Measurements from ENCODE around the gene DTL. TPM values are rescaled to one million over a fixed set of nuclear protein-coding genes. Genes with fewer than 3 reads are reported as not detected.
"Not testable (repeated sequence)": the region's sequence is repeated elsewhere in the genome, so short reads cannot be mapped to it uniquely, and the experiment has no call there.

Gene DTL
- total and polyA plus RNA-seq, 5 donors: 0.09 to 0.85 (median 0.29) TPM

- H3K27me3 ChIP-seq (ENCODE audit: control insufficient read depth, insufficient read depth): no peaks in the 10 kb centered on the region
- intact Hi-C loops (cut with DNase I): no loop called here
- 83% methylated on average over 3 of the region's 3 CpGs for WGBS
- ATAC-seq (no peak), DNase-seq (no peak)
- no peak overlapping the region for H3K4me3 ChIP-seq (ENCODE audit: low read length)
- H3K4me1 ChIP-seq (ENCODE audit: control insufficient read depth, insufficient read depth, low read length): no peaks in the 10 kb centered on the region
- no peaks in the 10 kb centered on the region for H3K9me3 ChIP-seq (ENCODE audit: control insufficient read depth, low read length)
- H3K27ac ChIP-seq (ENCODE audit: low read length): no peak overlapping the region
Observed at GRCh38 chr1:212010004-212010403, 25.5 kb upstream of the DTL start.

- no peaks in the 10 kb centered on the region for H3K27me3 ChIP-seq (ENCODE audit: control insufficient read depth, insufficient read depth)
- H3K4me1 ChIP-seq (ENCODE audit: control insufficient read depth, insufficient read depth, low read length): no peaks in the 10 kb centered on the region
- 57% methylated on average over 7 of the region's 7 CpGs for WGBS
- peak; percentile 48 to 81 (median 66) for DNase-seq
- no peaks in the 10 kb centered on the region for H3K9me3 ChIP-seq (ENCODE audit: control insufficient read depth, low read length)
- intact Hi-C loops (cut with DNase I): no loop called here
- peak; percentile 90 to 91 for ATAC-seq
- no peak overlapping the region for H3K4me3 ChIP-seq (ENCODE audit: low read length)
- H3K27ac ChIP-seq (ENCODE audit: low read length): no peak overlapping the region
Observed at GRCh38 chr1:212012034-212012740, 23.4 kb upstream of the DTL start.

GRCh38 chr1:212013672-212014071 lies 21.9 kb upstream of the DTL start:
- 86% methylated on average over 2 of the region's 2 CpGs for WGBS
- Histone ChIP-seq H3K4me3 (ENCODE audit: low read length) (no peak overlapping the region), H3K9me3 (ENCODE audit: control insufficient read depth, low read length) (no peaks in the 10 kb centered on the region), H3K27me3 (ENCODE audit: control insufficient read depth, insufficient read depth) (no peaks in the 10 kb centered on the region), H3K27ac (ENCODE audit: low read length) (no peak overlapping the region), H3K4me1 (ENCODE audit: control insufficient read depth, insufficient read depth, low read length) (no peaks in the 10 kb centered on the region)
- ATAC-seq (no peak), DNase-seq (no peak)
- intact Hi-C loops (cut with DNase I): no loop called here

GRCh38 chr1:212020975-212021374 lies 14.6 kb upstream of the DTL start:
- no peak for DNase-seq
- H3K27me3 ChIP-seq (ENCODE audit: control insufficient read depth, insufficient read depth): no peaks in the 10 kb centered on the region
- no peak overlapping the region for H3K27ac ChIP-seq (ENCODE audit: low read length)
- no peaks in the 10 kb centered on the region for H3K4me1 ChIP-seq (ENCODE audit: control insufficient read depth, insufficient read depth, low read length)
- 71% methylated on average over 2 of the region's 2 CpGs for WGBS
- no peak overlapping the region for H3K4me3 ChIP-seq (ENCODE audit: low read length)
- H3K9me3 ChIP-seq (ENCODE audit: control insufficient read depth, low read length): no peaks in the 10 kb centered on the region
- ATAC-seq: no peak
- intact Hi-C loops (cut with DNase I): no loop called here

- no peaks in the 10 kb centered on the region for H3K4me1 ChIP-seq (ENCODE audit: control insufficient read depth, insufficient read depth, low read length)
- no peak for DNase-seq
- H3K27me3 ChIP-seq (ENCODE audit: control insufficient read depth, insufficient read depth): no peaks in the 10 kb centered on the region
- intact Hi-C loops (cut with DNase I): no loop called here
- WGBS: 91% methylated on average over 2 of the region's 2 CpGs
- H3K4me3 ChIP-seq (ENCODE audit: low read length): no peak overlapping the region
- no peaks in the 10 kb centered on the region for H3K9me3 ChIP-seq (ENCODE audit: control insufficient read depth, low read length)
- ATAC-seq: no peak
- H3K27ac ChIP-seq (ENCODE audit: low read length): no peak overlapping the region
Observed at GRCh38 chr1:212021563-212021962, 14.0 kb upstream of the DTL start.

- H3K27ac ChIP-seq (ENCODE audit: low read length); H3K4me1 ChIP-seq (ENCODE audit: control insufficient read depth, insufficient read depth, low read length); ATAC-seq; H3K4me3 ChIP-seq (ENCODE audit: low read length); intact Hi-C loops (cut with DNase I); H3K27me3 ChIP-seq (ENCODE audit: control insufficient read depth, insufficient read depth); DNase-seq; H3K9me3 ChIP-seq (ENCODE audit: control insufficient read depth, low read length): not testable (repeated sequence)
Observed at GRCh38 chr1:212022908-212023307, 12.6 kb upstream of the DTL start.

GRCh38 chr1:212024469-212025149 lies 10.9 kb upstream of the DTL start:
- Histone ChIP-seq H3K27ac (ENCODE audit: low read length) (no peak overlapping the region), H3K27me3 (ENCODE audit: control insufficient read depth, insufficient read depth) (no peaks in the 10 kb centered on the region), H3K9me3 (ENCODE audit: control insufficient read depth, low read length) (no peaks in the 10 kb centered on the region), H3K4me1 (ENCODE audit: control insufficient read depth, insufficient read depth, low read length) (no peaks in the 10 kb centered on the region), H3K4me3 (ENCODE audit: low read length) (no peak overlapping the region)
- WGBS: 99% methylated on average over 3 of the region's 3 CpGs
- ATAC-seq (no peak), DNase-seq (no peak)
- intact Hi-C loops (cut with DNase I): no loop called here

- H3K4me1 ChIP-seq (ENCODE audit: control insufficient read depth, insufficient read depth, low read length); H3K27me3 ChIP-seq (ENCODE audit: control insufficient read depth, insufficient read depth); ATAC-seq; intact Hi-C loops (cut with DNase I); H3K4me3 ChIP-seq (ENCODE audit: low read length); H3K27ac ChIP-seq (ENCODE audit: low read length); DNase-seq; H3K9me3 ChIP-seq (ENCODE audit: control insufficient read depth, low read length): not testable (repeated sequence)
- WGBS: 92% methylated on average over 10 of the region's 10 CpGs
Observed at GRCh38 chr1:212027727-212028126, 7.8 kb upstream of the DTL start.

- WGBS: 90% methylated on average over 1 of the region's 1 CpG
- H3K4me1 ChIP-seq (ENCODE audit: control insufficient read depth, insufficient read depth, low read length): no peaks in the 10 kb centered on the region
Observed at GRCh38 chr1:212030936-212031528, 4.5 kb upstream of the DTL start.

GRCh38 chr1:212034516-212035122 lies 929 bp upstream of the DTL start:
- Histone ChIP-seq H3K9me3 (ENCODE audit: control insufficient read depth, low read length) (no peaks in the 10 kb centered on the region), H3K4me1 (ENCODE audit: control insufficient read depth, insufficient read depth, low read length) (no peaks in the 10 kb centered on the region), H3K27ac (ENCODE audit: low read length) (peak overlapping the region; percentile 98), H3K4me3 (ENCODE audit: low read length) (peak overlapping the region; percentile 74), H3K27me3 (ENCODE audit: control insufficient read depth, insufficient read depth) (no peaks in the 10 kb centered on the region)
- ATAC-seq (peak; percentile 19 to 31), DNase-seq (peak in 1 of 3 donors; percentile 30)
- intact Hi-C loops (cut with DNase I): no loop called here
- 2% methylated on average over 13 of the region's 13 CpGs for WGBS

More at GRCh38 chr1:212030936-212031528, 4.5 kb upstream of the DTL start:
- Histone ChIP-seq H3K9me3 (ENCODE audit: control insufficient read depth, low read length) (no peaks in the 10 kb centered on the region), H3K4me3 (ENCODE audit: low read length) (no peak overlapping the region), H3K27ac (ENCODE audit: low read length) (no peak overlapping the region), H3K27me3 (ENCODE audit: control insufficient read depth, insufficient read depth) (no peaks in the 10 kb centered on the region)
- DNase-seq: no peak
- intact Hi-C loops (cut with DNase I): no loop called here
- no peak for ATAC-seq
